Kidney (tissue), 14 donors: ENCODE results near the gene OR4D11. TPM values are rescaled to one million over a fixed set of nuclear protein-coding genes. Genes with fewer than 3 reads are reported as not detected.

Source experiments
- DNase-seq, 5 donors: peaks; one replicate each; pipeline ENCODE4 v3.0.0-alpha.2; 2013 to 2020
- FAIRE-seq: peaks from 2 replicates; lab custom pipeline; 2012; peaks lifted over from hg19 to GRCh38; lab: Jason Lieb, UNC
- H3K27ac ChIP-seq, 2 donors: one replicate each; pipeline ENCODE4 v1.7.0; 2013; ENCODE audit warnings: low read depth in 2 of 2, low read length in 2 of 2, inconsistent platforms in 1 of 2
- H3K27me3 ChIP-seq: one replicate; pipeline ENCODE4 v1.7.1; 2013; ENCODE audit warnings: low read length, inconsistent platforms; ENCODE audit not compliant: control insufficient read depth, insufficient read depth
- H3K36me3 ChIP-seq, 3 donors: one replicate each; pipeline versions ENCODE4 v1.7.0 to v1.7.1; 2013; ENCODE audit warnings: low read length in 3 of 3, control low read depth in 1 of 3, inconsistent platforms in 1 of 3; ENCODE audit not compliant: insufficient read depth in 3 of 3, control insufficient read depth in 2 of 3
- H3K4me1 ChIP-seq, 3 donors: one replicate each; pipeline versions ENCODE4 v1.7.0 to v1.7.1; 2013; ENCODE audit warnings: low read length in 3 of 3, inconsistent platforms in 1 of 3, low read depth in 1 of 3; ENCODE audit not compliant: control insufficient read depth in 2 of 3, insufficient read depth in 2 of 3
- H3K4me3 ChIP-seq, 3 donors: one replicate each; pipeline versions ENCODE4 v1.7.0 to v1.8.1; 2013; ENCODE audit warnings: low read length in 3 of 3, control low read depth in 1 of 3, inconsistent platforms in 1 of 3
- H3K9ac ChIP-seq, 3 donors: one replicate each; pipeline versions ENCODE4 v1.7.0 to v1.7.1; 2013; ENCODE audit warnings: low read length in 3 of 3, control low read depth in 1 of 3, inconsistent platforms in 1 of 3
- H3K9me3 ChIP-seq, 3 donors: one replicate each; pipeline versions ENCODE4 v1.7.0 to v1.7.1; 2013; ENCODE audit warnings: low read length in 3 of 3, control low read depth in 1 of 3, inconsistent platforms in 1 of 3; ENCODE audit not compliant: control insufficient read depth in 2 of 3, insufficient read depth in 1 of 3
- CTCF ChIP-seq: IDR thresholded peaks from 3 replicates; pipeline ENCODE4 v1.5.1; 2012; ENCODE audit warnings: mild to moderate bottlenecking, moderate library complexity, borderline replicate concordance; ENCODE audit not compliant: insufficient read depth; ENCODE audit errors: extremely low read depth
- intact Hi-C: fragments of 100-400 bp; cut with DNase I; formaldehyde crosslinking; loops from one replicate; pipeline ENCODE4 v1.11.1; 2022
- polyA plus RNA-seq: library from polyadenylated mRNA; stranded (reverse); fragments of 350-450 nt; fragmentation: Illumina TruSeq; extraction: RNeasy Lipid Tissue Mini Kit (QIAGEN cat#74804); gene quantifications from one replicate; pipeline ENCODE4 v1.2.3, GENCODE V29; 2014; ENCODE audit warnings: low read depth, low replicate concordance; ENCODE audit not compliant: insufficient read depth
- total RNA-seq: library from RNA; stranded (reverse); fragmentation: NEBNext Ultra II Directional; extraction: Animal tissue kit (Norgen Biotek cat#: 25700); gene quantifications from one replicate; pipeline ENCODE4 v1.2.1, GENCODE V29; 2021
- donor health status: control.
- donor health status: control.
- donor health status: control.
- donor health status: control.
- donor health status: control.
- donor health status: DM: yes; HTN: yes; CAD: no.
- donor health status: Normal renal cell carcinoma (clear cell type).

Gene OR4D11
- total and polyA plus RNA-seq, 2 donors from 2014 or later = not detected

- intact Hi-C loops = no loop called here
- H3K27ac ChIP-seq = no peak overlapping the region
- H3K4me3 ChIP-seq = no peak overlapping the region
- no peaks in the 10 kb centered on the region for H3K4me1 ChIP-seq
- H3K9ac ChIP-seq = no peak overlapping the region
- no peak for TF ChIP-seq CTCF
- no peak for DNase-seq
- H3K27me3 ChIP-seq = no peaks in the 10 kb centered on the region
- H3K36me3 ChIP-seq = no peaks in the 10 kb centered on the region
- H3K9me3 ChIP-seq = no peaks in the 10 kb centered on the region
- FAIRE-seq = no peak
Observed at GRCh38 chr11:59552844-59553243, 49.5 kb downstream of the OR4D11 start.

- H3K9me3 ChIP-seq = no peaks in the 10 kb centered on the region
- no peaks in the 10 kb centered on the region for H3K36me3 ChIP-seq
- intact Hi-C loops = no loop called here
- H3K4me3 ChIP-seq = no peak overlapping the region
- no peaks in the 10 kb centered on the region for H3K27me3 ChIP-seq
- no peak overlapping the region for H3K27ac ChIP-seq
- FAIRE-seq (no peak), DNase-seq (no peak)
- TF ChIP-seq CTCF = no peak
- H3K9ac ChIP-seq = no peak overlapping the region
- no peaks in the 10 kb centered on the region for H3K4me1 ChIP-seq
Observed at GRCh38 chr11:59553323-59553722, 49.9 kb downstream of the OR4D11 start.

Other genes starting within 250 kb of the OR4D11 start
- gene OR5AN1, start 144.7 kb upstream of the OR4D11 start, total RNA-seq = not detected
- not detected for gene OR5AN1, start 144.7 kb upstream of the OR4D11 start, polyA plus RNA-seq
- gene OR5A2, start 77.2 kb upstream of the OR4D11 start, total RNA-seq = not detected
- gene OR5A2, start 77.2 kb upstream of the OR4D11 start, polyA plus RNA-seq = not detected
- not detected for gene OR5A1, start 67.1 kb upstream of the OR4D11 start, total RNA-seq
- not detected for gene OR5A1, start 67.1 kb upstream of the OR4D11 start, polyA plus RNA-seq
- not detected for gene OR4D6, start 46.6 kb upstream of the OR4D11 start, total RNA-seq
- gene OR4D6, start 46.6 kb upstream of the OR4D11 start, polyA plus RNA-seq = not detected
- gene OR4D10, start 30.3 kb upstream of the OR4D11 start, total RNA-seq = not detected
- not detected for gene OR4D10, start 30.3 kb upstream of the OR4D11 start, polyA plus RNA-seq
- gene OR4D9, start 8.0 kb downstream of the OR4D11 start, total RNA-seq = not detected
- gene OR4D9, start 8.0 kb downstream of the OR4D11 start, polyA plus RNA-seq = not detected
- gene OSBP, start 112.2 kb downstream of the OR4D11 start, total RNA-seq = 53.8 TPM
- gene OSBP, start 112.2 kb downstream of the OR4D11 start, polyA plus RNA-seq = 25.9 TPM
- 35.4 TPM for gene PATL1, start 165.5 kb downstream of the OR4D11 start, total RNA-seq
- 12.3 TPM for gene PATL1, start 165.5 kb downstream of the OR4D11 start, polyA plus RNA-seq
- not detected for gene OR10V1, start 210.3 kb downstream of the OR4D11 start, total RNA-seq
- gene OR10V1, start 210.3 kb downstream of the OR4D11 start, polyA plus RNA-seq = not detected